HG03439 (cell line): Measurements from ENCODE around the gene DNAJC9.

Source experiments
- ATAC-seq: cut with Tn5 transposase; IDR thresholded peaks from one replicate; pipeline ENCODE4 v1.9.1; 2021; ENCODE audit warnings: mild to moderate bottlenecking, moderate library complexity; ENCODE audit not compliant: unreplicated experiment

Gene DNAJC9

GRCh38 chr10:73239908-73240307, 7.1 kb downstream of the DNAJC9 start:
- no peak for ATAC-seq

DNA sequence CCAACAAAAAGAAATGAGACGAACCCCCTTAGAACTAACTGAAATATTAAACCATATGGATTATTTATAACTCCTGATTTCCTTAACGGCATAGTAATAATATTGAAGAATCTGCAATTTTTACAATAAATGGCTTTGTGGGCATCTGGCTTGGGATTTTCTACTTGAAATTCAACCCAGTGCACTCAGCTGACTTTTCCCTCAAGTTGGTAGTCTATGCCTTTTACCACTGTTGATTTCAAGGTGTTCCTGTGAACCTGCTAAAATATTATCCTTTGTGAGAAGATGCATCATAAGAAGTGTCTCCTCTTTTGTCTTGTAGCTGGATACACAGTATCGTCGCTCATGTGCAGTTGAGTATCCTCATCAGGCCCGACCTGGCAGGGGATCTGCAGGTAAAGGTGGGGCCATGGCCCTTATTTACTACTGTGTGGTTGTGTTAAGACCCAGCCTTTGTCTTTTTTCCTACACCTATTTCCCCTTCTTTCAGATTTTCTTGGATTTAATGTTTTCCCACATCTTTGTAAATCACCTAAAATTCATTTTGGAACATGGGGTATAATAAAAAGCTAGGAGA, 8.0 kb downstream of the DNAJC9 start:
- no peak for ATAC-seq

- ATAC-seq = no peak
Observed at GRCh38 chr10:73234695-73235094, 12.4 kb downstream of the DNAJC9 start.

- ATAC-seq = no peak
Observed at GRCh38 chr10:73233883-73234282, 13.2 kb downstream of the DNAJC9 start.

DNA sequence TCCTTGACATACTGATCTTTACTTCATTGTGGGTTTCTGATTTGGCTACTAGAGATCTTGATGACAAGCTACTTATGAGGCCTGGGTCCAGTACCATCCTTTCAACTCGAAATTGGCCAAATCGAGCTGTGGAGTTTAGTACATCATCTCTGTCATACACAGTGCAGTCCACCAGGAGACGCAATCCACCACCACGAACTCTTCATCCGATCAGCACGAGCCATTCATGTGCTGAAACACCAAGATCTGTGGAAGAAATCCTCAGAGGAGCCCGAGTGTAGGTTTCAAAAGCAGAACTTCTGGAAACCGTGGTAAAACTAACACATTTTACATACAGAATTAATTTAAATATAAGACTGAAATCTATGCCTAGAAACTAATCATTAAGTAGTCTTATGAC, 14.2 kb downstream of the DNAJC9 start:
- no peak for ATAC-seq

DNA sequence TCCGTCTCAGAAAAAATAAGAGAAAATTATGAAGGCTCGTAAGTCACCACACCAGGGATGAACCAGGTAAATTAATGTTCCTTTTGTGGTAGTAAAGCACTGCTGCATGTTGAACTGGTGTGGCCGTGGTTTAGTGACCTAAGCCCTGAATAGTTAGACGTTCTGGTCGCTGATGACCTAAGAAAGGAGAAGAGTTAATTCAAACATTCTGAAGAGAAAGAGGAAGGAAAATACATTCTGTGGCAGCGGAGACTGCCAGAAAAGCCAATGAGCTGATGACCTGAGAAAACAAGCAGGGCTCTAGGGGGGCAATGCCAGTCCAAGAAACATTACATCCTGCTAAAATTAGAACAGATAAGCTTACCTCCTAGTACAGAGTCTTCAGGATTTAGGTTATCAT, 17.5 kb downstream of the DNAJC9 start:
- ATAC-seq = no peak

DNA sequence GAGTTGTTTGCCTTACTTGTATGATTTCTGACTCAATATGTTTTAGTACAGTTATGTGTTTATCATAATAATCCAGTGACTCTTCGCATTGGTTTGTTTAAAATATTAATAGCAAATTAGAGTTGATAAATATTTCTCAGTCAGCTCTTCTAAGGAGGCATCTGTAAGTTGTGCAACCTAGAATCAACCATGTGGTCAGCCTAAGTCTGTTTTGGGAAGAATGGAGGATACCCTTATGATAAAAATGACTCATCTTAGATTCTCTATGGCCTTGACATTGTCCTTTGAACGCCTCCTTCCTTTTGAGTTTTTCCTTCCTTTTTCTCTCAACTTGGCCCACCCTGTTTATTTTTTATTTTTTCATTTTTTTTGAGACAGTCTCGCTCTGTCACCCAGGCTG, 18.8 kb downstream of the DNAJC9 start:
- no peak for ATAC-seq

DNA sequence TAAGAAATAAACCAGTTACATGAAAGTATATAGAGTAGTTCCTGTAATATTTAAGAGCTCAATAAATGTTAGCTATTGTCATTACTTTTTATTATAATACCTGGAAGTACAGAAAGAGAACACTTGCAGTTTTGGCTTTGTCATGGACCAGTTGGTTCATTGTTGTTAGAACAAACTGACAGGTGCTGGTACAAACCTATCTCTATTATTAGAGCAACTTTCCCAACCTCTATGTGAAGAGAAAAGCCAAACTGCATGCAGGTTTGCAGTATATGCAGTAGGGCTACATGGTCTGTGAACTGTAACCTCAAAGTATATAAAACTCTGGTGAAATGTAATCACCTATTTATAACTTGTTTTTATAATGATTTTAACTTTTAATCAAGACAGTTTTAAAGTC, 20.4 kb downstream of the DNAJC9 start:
- no peak for ATAC-seq

GRCh38 chr10:73225518-73225917, 21.5 kb downstream of the DNAJC9 start:
- no peak for ATAC-seq

DNA sequence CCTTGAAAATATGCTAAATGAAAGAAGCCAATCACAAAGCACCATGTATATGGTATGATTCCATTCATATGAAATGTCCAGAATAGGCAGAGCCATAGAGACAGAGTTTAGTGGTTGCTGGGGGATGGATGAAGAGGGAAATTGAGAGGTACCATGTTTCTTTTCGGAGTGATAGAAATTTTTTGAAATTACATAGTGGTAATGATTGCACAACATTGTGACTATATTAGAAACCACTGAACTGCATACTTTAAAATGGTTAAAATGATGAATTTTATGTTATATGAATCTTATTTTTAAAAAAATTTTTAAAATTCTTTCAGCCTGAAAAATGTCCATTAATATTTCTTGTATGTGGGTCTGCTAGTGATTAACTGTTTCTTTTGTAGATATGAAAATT, 26.1 kb downstream of the DNAJC9 start:
- ATAC-seq = no peak

- no peak for ATAC-seq
Observed at GRCh38 chr10:73219384-73219783, 27.7 kb downstream of the DNAJC9 start.

DNA sequence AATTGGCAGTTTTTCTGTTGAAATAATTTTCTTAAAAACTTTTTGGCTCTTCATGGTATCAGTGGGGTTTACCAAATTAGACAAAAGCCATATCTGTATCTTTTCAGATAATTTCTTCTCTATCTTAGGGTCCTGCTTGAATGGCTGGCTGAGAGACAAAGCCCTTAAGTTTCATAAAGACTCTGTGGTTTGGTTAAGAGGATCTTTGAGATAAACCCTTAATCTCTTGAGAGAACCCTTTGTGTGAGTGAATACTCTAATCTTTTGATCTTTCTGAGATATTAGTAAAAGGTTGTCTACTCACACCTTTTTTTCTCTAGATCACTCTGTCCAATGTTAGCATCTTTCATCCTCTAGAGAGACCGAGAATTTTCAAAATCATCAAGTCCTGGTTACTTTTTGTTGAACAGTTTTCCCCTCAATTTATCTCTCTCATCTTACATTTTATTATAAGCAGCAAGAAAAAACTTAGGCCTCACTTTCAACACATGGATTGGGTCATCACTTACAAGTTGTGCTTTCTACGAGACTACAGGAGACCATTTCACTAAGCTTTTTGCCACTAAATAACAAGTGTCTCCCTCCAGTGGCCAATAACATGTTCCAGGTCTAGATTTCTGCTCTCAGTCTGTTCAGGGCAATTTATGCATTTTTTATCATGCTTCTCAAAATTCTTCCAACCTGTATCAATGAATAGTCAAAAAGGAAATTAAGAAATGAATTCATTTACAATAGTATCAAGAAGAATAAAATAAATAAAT, 28.4 kb downstream of the DNAJC9 start:
- no peak for ATAC-seq

DNA sequence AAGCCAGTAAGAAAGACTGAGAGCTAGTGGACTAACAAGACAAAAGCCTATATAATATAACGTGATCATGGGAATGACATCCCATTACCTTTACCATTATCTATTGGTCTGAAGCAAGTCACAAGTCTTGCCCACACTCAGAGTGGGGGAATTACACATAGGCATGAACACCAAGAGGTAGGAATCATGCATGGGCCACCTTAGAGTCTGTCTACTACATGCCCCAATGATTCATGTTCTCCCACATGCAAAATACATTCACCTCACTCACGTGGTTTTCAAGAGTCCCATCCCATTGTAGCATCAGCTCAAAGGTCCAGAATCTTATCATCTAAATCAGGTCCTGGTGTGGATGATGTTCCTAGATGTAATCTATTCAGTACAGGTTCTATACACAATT, 29.4 kb downstream of the DNAJC9 start:
- no peak for ATAC-seq

- ATAC-seq = no peak
Observed at GRCh38 chr10:73215749-73216148, 31.3 kb downstream of the DNAJC9 start.

- ATAC-seq = no peak
Observed at GRCh38 chr10:73211106-73211811, 35.8 kb downstream of the DNAJC9 start.

DNA sequence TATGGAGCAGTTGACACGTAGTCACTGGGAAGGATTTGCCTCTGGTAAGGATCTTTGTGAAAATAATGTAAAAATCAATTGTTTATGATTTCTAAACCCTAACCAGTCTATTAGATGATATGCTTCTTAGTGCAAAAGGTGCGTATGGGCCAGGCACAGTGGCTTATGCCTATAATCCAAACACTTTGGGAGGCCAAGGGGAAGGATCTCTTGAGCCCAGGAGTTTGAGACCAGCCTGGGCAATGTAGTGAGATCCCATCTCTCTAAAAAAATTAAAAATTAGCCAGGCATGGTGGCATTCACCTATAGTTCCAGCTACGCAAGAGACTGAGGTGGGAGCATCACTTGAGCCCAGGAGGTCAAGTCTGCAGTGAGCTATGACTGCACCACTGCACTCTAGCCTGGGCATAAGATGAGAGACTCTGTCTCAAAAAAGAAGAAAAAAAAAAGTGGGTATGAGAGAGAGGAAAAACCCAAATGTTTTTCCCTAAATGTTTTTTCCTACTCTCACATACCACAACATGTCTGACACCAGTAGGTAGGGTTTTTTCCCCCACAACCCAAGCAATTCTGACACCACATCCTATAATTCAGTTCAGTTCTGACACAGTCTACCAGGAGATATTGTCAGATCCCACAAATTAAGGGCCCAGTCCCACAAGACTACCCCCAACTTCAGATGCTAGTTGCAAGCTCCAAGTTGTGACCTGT, 36.5 kb downstream of the DNAJC9 start:
- ATAC-seq = no peak

DNA sequence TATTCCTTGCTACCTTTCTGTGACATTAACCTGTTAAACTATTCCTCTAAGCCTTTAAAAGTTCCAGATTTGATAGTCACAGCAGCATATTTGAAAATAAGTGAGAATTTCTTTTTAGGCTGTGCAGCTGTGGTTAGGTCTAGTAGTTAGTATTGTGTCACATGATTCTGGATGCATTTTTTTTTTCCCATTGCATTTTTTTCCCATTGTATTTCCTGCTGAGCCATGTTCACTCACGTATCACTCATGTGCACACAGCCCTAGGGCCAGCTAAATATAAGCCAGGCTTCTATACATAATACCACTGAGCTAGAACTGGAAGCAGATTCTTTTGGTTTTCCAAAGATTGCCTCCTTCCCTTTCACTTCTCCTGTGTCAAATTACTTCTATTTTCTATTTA, 37.4 kb downstream of the DNAJC9 start:
- no peak for ATAC-seq

- ATAC-seq = no peak
Observed at GRCh38 chr10:73207883-73208282, 39.2 kb downstream of the DNAJC9 start.

DNA sequence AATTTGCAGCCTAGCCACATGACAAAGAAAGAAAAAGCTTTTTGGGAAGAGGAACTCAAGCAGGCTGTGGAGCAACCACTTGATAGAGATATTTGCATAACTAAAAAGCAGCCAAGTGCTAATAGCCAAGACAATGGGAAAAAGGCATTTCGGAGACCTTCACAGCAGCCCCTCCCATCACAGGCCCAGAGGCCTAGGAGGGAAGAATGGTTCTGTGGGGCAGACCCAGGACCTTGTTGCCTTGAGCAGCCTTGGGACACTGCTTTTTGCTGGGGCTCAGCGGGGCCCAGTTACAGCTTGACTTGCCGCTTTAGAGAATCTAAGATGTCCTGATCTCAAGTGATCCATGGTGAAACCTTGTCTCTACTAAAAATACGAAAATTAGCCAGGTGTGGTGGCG, 40.7 kb downstream of the DNAJC9 start:
- no peak for ATAC-seq

DNA sequence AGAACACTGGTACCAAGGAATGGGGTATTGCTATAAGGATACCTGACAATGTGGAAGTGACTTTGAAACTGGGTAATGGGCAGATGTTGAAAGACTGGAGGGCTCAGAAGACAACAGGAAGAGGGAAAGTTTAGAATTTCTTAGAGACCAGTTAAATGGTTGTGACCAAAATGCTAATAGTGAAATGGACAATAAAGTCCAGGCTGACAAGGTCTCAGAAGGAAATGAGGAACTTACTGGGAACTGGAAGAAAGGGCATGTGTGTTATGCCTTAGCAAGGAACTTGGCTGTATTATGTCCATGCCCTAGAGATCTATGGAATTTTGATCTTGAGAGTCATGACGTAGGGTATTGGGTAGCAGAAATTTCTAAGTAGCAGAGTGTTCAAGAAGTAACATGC, 41.2 kb downstream of the DNAJC9 start:
- no peak for ATAC-seq

- no peak for ATAC-seq
Observed at GRCh38 chr10:73205081-73205480, 42.0 kb downstream of the DNAJC9 start.
